ENCODE data around the gene ZNHIT3. TPM values are rescaled to one million over a fixed set of nuclear protein-coding genes. Genes with fewer than 3 reads are reported as not detected.

ZNHIT3 gene
- total and polyA plus RNA-seq, 2 of the 13 experiments (the other 11 are each of a cell fraction or from before 2014, with no cell fraction given): 66.6 to 77.4 TPM

DNA sequence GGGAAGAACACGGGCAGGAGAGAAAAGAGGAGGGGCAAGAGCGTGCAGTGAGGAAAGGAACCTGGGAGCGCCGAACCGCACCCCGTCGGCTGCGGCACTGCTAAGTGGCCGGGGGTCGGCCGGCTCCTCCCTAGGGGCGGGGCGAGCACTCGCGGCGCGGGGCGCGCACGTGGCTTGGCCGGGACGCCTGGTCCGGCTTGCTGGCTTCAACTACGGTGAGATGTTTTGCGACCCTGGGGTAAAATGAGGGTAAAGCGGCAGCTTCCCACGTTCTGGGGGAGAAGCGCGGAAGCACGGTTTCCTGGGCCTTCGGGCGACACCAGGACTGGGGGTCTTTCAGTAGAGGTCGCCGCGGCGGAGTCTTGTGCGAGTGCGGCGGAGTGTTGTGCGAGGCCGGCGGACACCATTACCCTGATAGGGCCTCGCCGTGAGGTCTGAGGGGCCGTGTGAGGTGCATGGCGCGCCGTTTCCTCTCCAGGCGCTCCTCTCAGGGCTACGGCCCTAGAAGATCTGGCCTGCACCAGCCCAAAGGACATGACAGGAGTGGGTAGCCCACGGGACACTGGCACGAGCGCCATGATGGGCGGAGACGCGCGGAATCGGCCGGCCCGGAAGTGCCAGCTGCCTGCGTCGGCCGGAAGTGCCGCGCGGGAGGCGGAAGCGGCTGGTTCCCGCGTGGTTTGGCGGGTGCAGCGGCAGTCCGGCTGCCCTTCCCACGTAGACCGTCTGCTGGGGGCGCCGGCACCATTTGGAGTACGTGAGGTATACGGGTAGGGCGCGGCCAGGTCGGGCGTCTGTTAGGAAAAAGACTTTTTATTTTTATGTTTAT is 48.6 kb downstream of the ZNHIT3 start, which contains the start of the genes MYO19 and PIGW (continued):
- no peak for TF ChIP-seq USF2 (IDR thresholded peaks at IDR 0.05; ENCODE audit: low read depth, low read length)
- 0 out of 2 replicates have a peak, but pooled peaks have one; percentile 20 for TF ChIP-seq USF2 (CRISPR knock-in tag; IDR thresholded peaks at IDR 0.05; ENCODE audit: borderline replicate concordance)
- peak; percentile 47; the same call in 1 of the 2 replicates for TF ChIP-seq MLX (CRISPR knock-in tag; IDR thresholded peaks at IDR 0.05)
- no peak for TF ChIP-seq NR2F1 (CRISPR knock-in tag; IDR thresholded peaks at IDR 0.05)
- no peak for TF ChIP-seq ZNF205 (CRISPR knock-in tag; IDR thresholded peaks at IDR 0.05)
- peak; percentile 42; the same call in 1 of the 2 replicates for TF ChIP-seq FOXA3 (CRISPR knock-in tag; IDR thresholded peaks at IDR 0.05)
- TF ChIP-seq, protein P1, sequence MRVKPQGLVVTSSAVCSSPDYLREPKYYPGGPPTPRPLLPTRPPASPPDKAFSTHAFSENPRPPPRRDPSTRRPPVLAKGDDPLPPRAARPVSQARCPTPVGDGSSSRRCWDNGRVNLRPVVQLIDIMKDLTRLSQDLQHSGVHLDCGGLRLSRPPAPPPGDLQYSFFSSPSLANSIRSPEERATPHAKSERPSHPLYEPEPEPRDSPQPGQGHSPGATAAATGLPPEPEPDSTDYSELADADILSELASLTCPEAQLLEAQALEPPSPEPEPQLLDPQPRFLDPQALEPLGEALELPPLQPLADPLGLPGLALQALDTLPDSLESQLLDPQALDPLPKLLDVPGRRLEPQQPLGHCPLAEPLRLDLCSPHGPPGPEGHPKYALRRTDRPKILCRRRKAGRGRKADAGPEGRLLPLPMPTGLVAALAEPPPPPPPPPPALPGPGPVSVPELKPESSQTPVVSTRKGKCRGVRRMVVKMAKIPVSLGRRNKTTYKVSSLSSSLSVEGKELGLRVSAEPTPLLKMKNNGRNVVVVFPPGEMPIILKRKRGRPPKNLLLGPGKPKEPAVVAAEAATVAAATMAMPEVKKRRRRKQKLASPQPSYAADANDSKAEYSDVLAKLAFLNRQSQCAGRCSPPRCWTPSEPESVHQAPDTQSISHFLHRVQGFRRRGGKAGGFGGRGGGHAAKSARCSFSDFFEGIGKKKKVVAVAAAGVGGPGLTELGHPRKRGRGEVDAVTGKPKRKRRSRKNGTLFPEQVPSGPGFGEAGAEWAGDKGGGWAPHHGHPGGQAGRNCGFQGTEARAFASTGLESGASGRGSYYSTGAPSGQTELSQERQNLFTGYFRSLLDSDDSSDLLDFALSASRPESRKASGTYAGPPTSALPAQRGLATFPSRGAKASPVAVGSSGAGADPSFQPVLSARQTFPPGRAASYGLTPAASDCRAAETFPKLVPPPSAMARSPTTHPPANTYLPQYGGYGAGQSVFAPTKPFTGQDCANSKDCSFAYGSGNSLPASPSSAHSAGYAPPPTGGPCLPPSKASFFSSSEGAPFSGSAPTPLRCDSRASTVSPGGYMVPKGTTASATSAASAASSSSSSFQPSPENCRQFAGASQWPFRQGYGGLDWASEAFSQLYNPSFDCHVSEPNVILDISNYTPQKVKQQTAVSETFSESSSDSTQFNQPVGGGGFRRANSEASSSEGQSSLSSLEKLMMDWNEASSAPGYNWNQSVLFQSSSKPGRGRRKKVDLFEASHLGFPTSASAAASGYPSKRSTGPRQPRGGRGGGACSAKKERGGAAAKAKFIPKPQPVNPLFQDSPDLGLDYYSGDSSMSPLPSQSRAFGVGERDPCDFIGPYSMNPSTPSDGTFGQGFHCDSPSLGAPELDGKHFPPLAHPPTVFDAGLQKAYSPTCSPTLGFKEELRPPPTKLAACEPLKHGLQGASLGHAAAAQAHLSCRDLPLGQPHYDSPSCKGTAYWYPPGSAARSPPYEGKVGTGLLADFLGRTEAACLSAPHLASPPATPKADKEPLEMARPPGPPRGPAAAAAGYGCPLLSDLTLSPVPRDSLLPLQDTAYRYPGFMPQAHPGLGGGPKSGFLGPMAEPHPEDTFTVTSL (CRISPR knock-in tag; IDR thresholded peaks at IDR 0.05; ENCODE audit: borderline replicate concordance): peak; percentile 61; the same call in 1 of the 2 replicates
- TF ChIP-seq LCORL (IDR thresholded peaks at IDR 0.05): no peak
- TF ChIP-seq LCORL (CRISPR knock-in tag; IDR thresholded peaks at IDR 0.05): peak; percentile 39; the same call in 1 of the 2 replicates
- no peak for TF ChIP-seq EP300 (IDR thresholded peaks at IDR 0.05; ENCODE audit: low read depth in 2 of 2, low read length in 2 of 2)
- no peak for TF ChIP-seq EP300 (CRISPR knock-in tag; IDR thresholded peaks at IDR 0.05; ENCODE audit: borderline replicate concordance)
- peak; percentile 43; the same call in 1 of the 2 replicates for TF ChIP-seq ZFP36L1 (CRISPR knock-in tag; IDR thresholded peaks at IDR 0.05)
- no peak for TF ChIP-seq U2AF1 (optimal IDR thresholded peaks at IDR 0.05; ENCODE audit: low read depth, low read length)
- TF ChIP-seq STAG1 (CRISPR knock-in tag; IDR thresholded peaks at IDR 0.05): no peak
- TF ChIP-seq AHR (CRISPR knock-in tag; IDR thresholded peaks at IDR 0.05): no peak
- peak; percentile 22; the same call in 1 of the 2 replicates for TF ChIP-seq ZNF703 (CRISPR knock-in tag; IDR thresholded peaks at IDR 0.05; ENCODE audit: borderline replicate concordance)
- TF ChIP-seq MAZ (IDR thresholded peaks at IDR 0.05; ENCODE audit: borderline replicate concordance, low read depth, low read length): peak; percentile 78; the same call in 1 of the 2 replicates
- peak; percentile 88 for TF ChIP-seq MAZ (CRISPR knock-in tag; IDR thresholded peaks at IDR 0.05; ENCODE audit: low read depth)
